Sigmoid colon (tissue), 7 donors: ENCODE measurements around the gene AGBL1. TPM values are rescaled to one million over a fixed set of nuclear protein-coding genes. Genes with fewer than 3 reads are reported as not detected.

Source experiments
- DNase-seq: peaks from one replicate; pipeline ENCODE4 v3.0.0-alpha.2; 2019
- H3K27ac ChIP-seq, 4 donors: fragments of 200-600 bp; sonication (generic); one replicate each; pipeline ENCODE4 v1.5.1; 2016 to 2019; ENCODE audit warnings: mild to moderate bottlenecking in 1 of 4
- H3K27me3 ChIP-seq, 3 donors: fragments of 200-600 bp; sonication (generic); one replicate each; pipeline ENCODE4 v1.5.1; 2019; ENCODE audit warnings: mild to moderate bottlenecking in 1 of 3
- H3K36me3 ChIP-seq, 4 donors: fragments of 200-600 bp; sonication (generic); one replicate each; pipeline ENCODE4 v1.5.1; 2016 to 2019
- H3K4me1 ChIP-seq, 4 donors: fragments of 200-600 bp; sonication (generic); one replicate each; pipeline ENCODE4 v1.5.1; 2017 to 2019
- H3K4me3 ChIP-seq, 4 donors: fragments of 200-600 bp; sonication (generic); one replicate each; pipeline ENCODE4 v1.5.1; 2017 to 2019; ENCODE audit warnings: mild to moderate bottlenecking in 2 of 4, moderate library complexity in 1 of 4
- H3K9me3 ChIP-seq, 4 donors: fragments of 200-600 bp in 3 of 4; sonication (generic) in 3 of 4; one replicate each; pipeline versions ENCODE4 v1.5.1 to v1.6.1; 2013 to 2019
- EP300 ChIP-seq, 4 donors: sonication (generic); formaldehyde crosslinking; IDR thresholded peaks; one replicate each; pipeline ENCODE4 v1.6.1; 2017; ENCODE audit warnings: antibody characterized with exemption in 4 of 4
- POLR2A ChIP-seq, 2 donors: fragments of 450-650 bp; IDR thresholded peaks; one replicate each; pipeline ENCODE4 v1.6.1; 2016; ENCODE audit warnings: antibody characterized with exemption in 2 of 2, mild to moderate bottlenecking in 2 of 2, moderate library complexity in 2 of 2
- POLR2AphosphoS5 ChIP-seq, 4 donors: sonication (generic); formaldehyde crosslinking; IDR thresholded peaks; one replicate each; pipeline ENCODE4 v1.6.1; 2017; ENCODE audit warnings: antibody characterized with exemption in 4 of 4
- WGBS, 2 donors: extraction: QIAGEN DNeasy Blood & Tissue Kit; methylation state at CpG; one replicate each; pipeline ENCODE4 v1.1.7; 2013; 5-methylcytosine and 5-hydroxymethylcytosine counted together
- intact Hi-C: fragments of 100-400 bp; cut with DNase I; formaldehyde crosslinking; loops from one replicate; pipeline ENCODE4 v1.15.1; 2023
- polyA plus RNA-seq, 3 donors: library from polyadenylated mRNA; stranded (reverse); fragments of 200-250 nt; gene quantifications; one replicate each; pipeline ENCODE4 v1.2.3, GENCODE V29; 2013
- total RNA-seq, 4 donors: library from RNA; depleted of rRNA; stranded (reverse); fragments of >200 nt; gene quantifications; one replicate each; pipeline ENCODE4 v1.1.0, GENCODE V29; 2016
- TF ChIP-seq, protein P1 (sequence below), 4 experiments: fragments of 450-650 bp in 3 of 4; fragments of 200-600 bp in 1 of 4; IDR thresholded peaks; one replicate each; pipeline ENCODE4 v1.5.1; 2016 to 2019; ENCODE audit warnings: antibody characterized with exemption in 4 of 4, mild to moderate bottlenecking in 3 of 4, moderate library complexity in 2 of 4
- donor health status: healthy with polysubstance abuse.
- donor health status: Bipolar disorder and iron deficiency.
- donor health status: healthy.

AGBL1 gene
- total and polyA plus RNA-seq, 7 donors, result 0.16 to 0.28 TPM; not detected in 5

DNA sequence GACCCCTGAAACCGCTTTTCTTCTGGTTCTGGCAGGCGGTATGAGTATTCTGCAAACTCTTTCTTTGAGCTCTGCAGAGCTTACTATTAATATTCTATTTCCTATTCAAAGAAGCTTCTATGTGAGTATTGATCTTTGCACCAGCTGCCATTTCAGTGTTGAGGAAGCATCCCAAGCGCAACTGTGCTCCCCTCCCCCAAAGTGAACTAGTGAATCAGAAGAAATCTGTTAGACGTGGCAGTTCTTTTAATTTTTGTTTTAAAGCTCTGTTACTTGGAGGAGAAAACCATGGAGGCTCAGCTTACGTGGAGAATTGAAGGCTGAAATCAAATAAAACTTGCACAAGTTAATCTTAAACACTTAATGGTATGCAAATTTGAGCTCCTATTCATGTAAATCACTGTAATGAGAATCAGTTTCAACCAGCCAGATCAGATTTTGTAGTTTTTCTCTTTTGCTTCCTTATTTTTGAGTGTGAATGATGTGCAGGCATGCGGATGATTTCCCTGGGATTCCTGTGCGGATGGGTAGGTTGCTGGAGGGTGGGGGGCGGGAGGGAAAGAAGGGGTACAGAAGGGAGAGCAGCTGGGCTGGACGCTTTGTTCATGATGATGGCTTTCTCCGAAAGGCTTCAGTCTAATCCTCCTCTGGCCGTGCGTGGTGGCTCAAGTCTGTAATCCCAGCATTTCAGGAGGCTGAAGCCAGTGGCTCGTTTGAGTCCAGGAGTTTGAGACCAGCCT, 16.1 kb upstream of the AGBL1 start:
- no peak for TF ChIP-seq POLR2A (IDR thresholded peaks at IDR 0.05)
- no peak for TF ChIP-seq POLR2AphosphoS5 (IDR thresholded peaks at IDR 0.05)
- TF ChIP-seq, protein P1, sequence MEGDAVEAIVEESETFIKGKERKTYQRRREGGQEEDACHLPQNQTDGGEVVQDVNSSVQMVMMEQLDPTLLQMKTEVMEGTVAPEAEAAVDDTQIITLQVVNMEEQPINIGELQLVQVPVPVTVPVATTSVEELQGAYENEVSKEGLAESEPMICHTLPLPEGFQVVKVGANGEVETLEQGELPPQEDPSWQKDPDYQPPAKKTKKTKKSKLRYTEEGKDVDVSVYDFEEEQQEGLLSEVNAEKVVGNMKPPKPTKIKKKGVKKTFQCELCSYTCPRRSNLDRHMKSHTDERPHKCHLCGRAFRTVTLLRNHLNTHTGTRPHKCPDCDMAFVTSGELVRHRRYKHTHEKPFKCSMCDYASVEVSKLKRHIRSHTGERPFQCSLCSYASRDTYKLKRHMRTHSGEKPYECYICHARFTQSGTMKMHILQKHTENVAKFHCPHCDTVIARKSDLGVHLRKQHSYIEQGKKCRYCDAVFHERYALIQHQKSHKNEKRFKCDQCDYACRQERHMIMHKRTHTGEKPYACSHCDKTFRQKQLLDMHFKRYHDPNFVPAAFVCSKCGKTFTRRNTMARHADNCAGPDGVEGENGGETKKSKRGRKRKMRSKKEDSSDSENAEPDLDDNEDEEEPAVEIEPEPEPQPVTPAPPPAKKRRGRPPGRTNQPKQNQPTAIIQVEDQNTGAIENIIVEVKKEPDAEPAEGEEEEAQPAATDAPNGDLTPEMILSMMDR (IDR thresholded peaks at IDR 0.05), result no peak
- TF ChIP-seq EP300 (IDR thresholded peaks at IDR 0.05), result no peak
- Histone ChIP-seq H3K27ac (no peak overlapping the region), H3K36me3 (no peaks in the 10 kb centered on the region), H3K9me3 (no peaks in the 10 kb centered on the region), H3K4me1 (no peaks in the 10 kb centered on the region), H3K27me3 (peaks cover 0 to 13% (median 0%) of the 10 kb centered on the region in 3 donors), H3K4me3 (no peak overlapping the region)
- no peak for DNase-seq
- intact Hi-C loops, result no loop called here
- 82 to 85% methylated on average over 13 of the region's 13 CpGs for WGBS, 2 donors

- intact Hi-C loops, result no loop called here
- WGBS, 2 donors, result 80 to 88% methylated on average over 8 of the region's 8 CpGs
- TF ChIP-seq, protein P1 (IDR thresholded peaks at IDR 0.05), result no peak
- TF ChIP-seq EP300 (IDR thresholded peaks at IDR 0.05), result no peak
- TF ChIP-seq POLR2AphosphoS5 (IDR thresholded peaks at IDR 0.05), result no peak
- no peak for TF ChIP-seq POLR2A (IDR thresholded peaks at IDR 0.05)
- H3K27me3 ChIP-seq, result peaks cover 0 to 13% (median 0%) of the 10 kb centered on the region in 3 donors
- H3K9me3 ChIP-seq, result no peaks in the 10 kb centered on the region
- no peak overlapping the region for H3K27ac ChIP-seq
- DNase-seq, result no peak
- H3K4me3 ChIP-seq, result no peak overlapping the region
- H3K4me1 ChIP-seq, result no peaks in the 10 kb centered on the region
- no peaks in the 10 kb centered on the region for H3K36me3 ChIP-seq
Observed at GRCh38 chr15:86064326-86064725, 15.3 kb upstream of the AGBL1 start.

- no peak overlapping the region for H3K4me3 ChIP-seq
- TF ChIP-seq, protein P1 (IDR thresholded peaks at IDR 0.05), result no peak
- TF ChIP-seq POLR2A (IDR thresholded peaks at IDR 0.05), result no peak
- TF ChIP-seq EP300 (IDR thresholded peaks at IDR 0.05), result no peak
- no peak for TF ChIP-seq POLR2AphosphoS5 (IDR thresholded peaks at IDR 0.05)
- H3K27ac ChIP-seq, result no peak overlapping the region
- intact Hi-C loops, result no loop called here
- H3K4me1 ChIP-seq, result no peaks in the 10 kb centered on the region
- H3K27me3 ChIP-seq, result peaks cover 0 to 13% (median 0%) of the 10 kb centered on the region in 3 donors
- 82 to 87% methylated on average over 6 of the region's 6 CpGs for WGBS, 2 donors
- peaks cover 0 to 2% (median 0%) of the 10 kb centered on the region in 4 donors for H3K9me3 ChIP-seq
- H3K36me3 ChIP-seq, result no peaks in the 10 kb centered on the region
- DNase-seq, result no peak
Observed at GRCh38 chr15:86066174-86066834, 13.4 kb upstream of the AGBL1 start.

DNA sequence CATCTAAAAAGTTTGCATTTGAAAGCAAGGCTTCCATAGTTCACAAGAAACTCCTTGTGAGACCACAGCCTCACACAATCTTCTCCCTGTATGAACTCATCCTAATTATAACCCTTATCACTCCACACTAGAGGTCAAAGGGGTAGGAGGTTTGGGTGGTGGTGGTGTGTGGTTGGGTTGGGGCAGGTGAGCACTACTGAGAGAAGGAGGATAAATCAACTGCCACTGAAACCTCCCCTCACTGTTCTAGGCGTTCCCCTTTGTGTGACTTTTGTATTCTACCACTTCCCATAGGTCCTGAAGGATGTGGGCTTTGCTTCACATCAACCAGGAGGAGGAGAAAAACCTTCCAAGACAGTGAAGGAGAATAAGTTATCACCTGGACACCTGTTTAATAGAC, 6.4 kb upstream of the AGBL1 start:
- Histone ChIP-seq H3K9me3 (peaks cover 0 to 2% (median 0%) of the 10 kb centered on the region in 4 donors), H3K4me3 (no peak overlapping the region), H3K27me3 (no peaks in the 10 kb centered on the region), H3K27ac (no peak overlapping the region), H3K36me3 (no peaks in the 10 kb centered on the region), H3K4me1 (no peaks in the 10 kb centered on the region)
- TF ChIP-seq POLR2AphosphoS5 (IDR thresholded peaks at IDR 0.05) (no peak), EP300 (IDR thresholded peaks at IDR 0.05) (no peak), POLR2A (IDR thresholded peaks at IDR 0.05) (no peak)
- TF ChIP-seq, protein P1 (IDR thresholded peaks at IDR 0.05), result no peak
- no peak for DNase-seq
- WGBS, 2 donors, result 50 to 52% methylated on average over 1 of the region's 1 CpG
- intact Hi-C loops, result no loop called here
